HEK293 (cell line): Measurements from ENCODE around the gene CERKL.

Experiments
- CTCF ChIA-PET: fragments of 350-600 bp; formaldehyde crosslinking; extraction: SDS; loops from one replicate; lab custom pipeline; 2021; ENCODE audit warnings: antibody characterized with exemption; lab: Yijun Ruan, JAX
- POLR2A ChIA-PET: fragments of 300-600 bp; formaldehyde crosslinking; extraction: SDS; loops from one replicate; lab custom pipeline; 2020; ENCODE audit warnings: antibody characterized with exemption, inconsistent platforms; lab: Yijun Ruan, JAX
- H3K27ac ChIP-seq: fragments of 200-500 bp; sonication (Bioruptor generic); 2 replicates; pipeline ENCODE4 v1.5.1; 2014; ENCODE audit warnings: low read depth, low read length, control low read depth, inconsistent platforms; ENCODE audit errors: extremely low read depth
- H3K36me3 ChIP-seq, 2 experiments: fragments of 200-500 bp in 1 of 2; sonication (Bioruptor generic) in 1 of 2; 1 replicate in 1 of 2; 2 replicates in 1 of 2; pipeline ENCODE4 v1.5.1; 2014 to 2017; ENCODE audit warnings: inconsistent platforms in 2 of 2, low read length in 2 of 2; ENCODE audit not compliant: control insufficient read depth in 2 of 2, insufficient read depth in 1 of 2
- H3K4me1 ChIP-seq: fragments of 200-500 bp; sonication (Bioruptor generic); 2 replicates; pipeline ENCODE4 v1.5.1; 2014; ENCODE audit warnings: mild to moderate bottlenecking, low read length, inconsistent platforms; ENCODE audit not compliant: control insufficient read depth, insufficient read depth
- H3K4me3 ChIP-seq: 2 replicates; pipeline ENCODE4 v1.5.1; 2011; ENCODE audit warnings: low read depth, mild to moderate bottlenecking, control low read depth, low read length, moderate library complexity
- H3K9me3 ChIP-seq: fragments of 200-500 bp; sonication (Bioruptor generic); 2 replicates; pipeline ENCODE4 v1.5.1; 2014; ENCODE audit warnings: low read depth, low read length, inconsistent platforms; ENCODE audit not compliant: control insufficient read depth, insufficient read depth
- GLIS2 ChIP-seq: fragments of 450-650 bp; formaldehyde crosslinking; IDR thresholded peaks from 2 replicates; pipeline ENCODE4 v1.5.1; 2016; ENCODE audit warnings: missing biosample characterization, missing genetic modification characterization
- HIC1 ChIP-seq: fragments of 450-650 bp; formaldehyde crosslinking; IDR thresholded peaks from 2 replicates; pipeline ENCODE4 v1.5.1; 2016; ENCODE audit warnings: missing biosample characterization, missing genetic modification characterization
- HOXA7 ChIP-seq: sonication (generic); formaldehyde crosslinking; IDR thresholded peaks from 2 replicates; pipeline ENCODE4 v1.8.1; 2022; ENCODE audit warnings: missing genetic modification reagents, borderline replicate concordance
- SCRT1 ChIP-seq: fragments of 450-650 bp; formaldehyde crosslinking; IDR thresholded peaks from 2 replicates; pipeline ENCODE4 v1.5.1; 2016; ENCODE audit warnings: missing biosample characterization, missing genetic modification characterization, borderline replicate concordance
- ZBTB10 ChIP-seq: fragments of 450-650 bp; formaldehyde crosslinking; IDR thresholded peaks from 2 replicates; pipeline ENCODE4 v1.5.1; 2016; ENCODE audit warnings: missing biosample characterization, missing genetic modification characterization
- ZBTB49 ChIP-seq: fragments of 450-650 bp; formaldehyde crosslinking; IDR thresholded peaks from 2 replicates; pipeline ENCODE4 v1.5.1; 2016; ENCODE audit warnings: missing biosample characterization, missing genetic modification characterization, low read depth
- ZFP3 ChIP-seq: fragments of 450-650 bp; formaldehyde crosslinking; IDR thresholded peaks from 2 replicates; pipeline ENCODE4 v1.5.1; 2016; ENCODE audit warnings: low read depth, missing biosample characterization, missing genetic modification characterization
- ZNF19 ChIP-seq: fragments of 450-650 bp; formaldehyde crosslinking; IDR thresholded peaks from 2 replicates; pipeline ENCODE4; 2016; ENCODE audit warnings: missing biosample characterization, missing genetic modification characterization, low read depth
- ZNF202 ChIP-seq: fragments of 450-650 bp; formaldehyde crosslinking; IDR thresholded peaks from 2 replicates; pipeline ENCODE4 v1.5.1; 2016; ENCODE audit warnings: missing biosample characterization, missing genetic modification characterization, borderline replicate concordance
- ZNF292 ChIP-seq: fragments of 450-650 bp; formaldehyde crosslinking; IDR thresholded peaks from 2 replicates; pipeline ENCODE4 v1.5.1; 2016; ENCODE audit warnings: low read depth, missing biosample characterization, missing genetic modification characterization, borderline replicate concordance
- ZNF350 ChIP-seq: fragments of 450-650 bp; formaldehyde crosslinking; IDR thresholded peaks from 2 replicates; pipeline ENCODE4 v1.5.0; 2017; ENCODE audit warnings: missing biosample characterization, mild to moderate bottlenecking, missing genetic modification characterization
- ZNF423 ChIP-seq: fragments of 450-650 bp; formaldehyde crosslinking; IDR thresholded peaks from 2 replicates; pipeline ENCODE4 v1.5.1; 2016; ENCODE audit warnings: missing biosample characterization, missing genetic modification characterization
- ZNF501 ChIP-seq: fragments of 450-650 bp; formaldehyde crosslinking; IDR thresholded peaks from 2 replicates; pipeline ENCODE4 v1.5.1; 2016; ENCODE audit warnings: missing biosample characterization, missing genetic modification characterization
- ZNF513 ChIP-seq: fragments of 450-650 bp; IDR thresholded peaks from 2 replicates; pipeline ENCODE4 v1.5.1; 2018; ENCODE audit warnings: missing biosample characterization, missing genetic modification characterization
- ZNF514 ChIP-seq: fragments of 450-650 bp; formaldehyde crosslinking; IDR thresholded peaks from 2 replicates; pipeline ENCODE4 v1.5.1; 2016; ENCODE audit warnings: missing biosample characterization, missing genetic modification characterization
- ZNF624 ChIP-seq: fragments of 450-650 bp; formaldehyde crosslinking; IDR thresholded peaks from 2 replicates; pipeline ENCODE4 v1.5.1; 2017; ENCODE audit warnings: missing biosample characterization, missing genetic modification characterization
- ZSCAN23 ChIP-seq: fragments of 450-650 bp; formaldehyde crosslinking; IDR thresholded peaks from 2 replicates; pipeline ENCODE4 v1.5.1; 2016; ENCODE audit warnings: missing biosample characterization, missing genetic modification characterization
- TF ChIP-seq, protein P1 (sequence below): fragments of 450-650 bp; formaldehyde crosslinking; IDR thresholded peaks from 2 replicates; pipeline ENCODE4 v1.5.1; 2016; ENCODE audit warnings: missing biosample characterization, missing genetic modification characterization
- TF ChIP-seq, protein P2 (sequence below): fragments of 450-650 bp; formaldehyde crosslinking; IDR thresholded peaks from 2 replicates; pipeline ENCODE4 v1.5.1; 2016; ENCODE audit warnings: missing biosample characterization, missing genetic modification characterization, borderline replicate concordance

The CERKL gene

DNA sequence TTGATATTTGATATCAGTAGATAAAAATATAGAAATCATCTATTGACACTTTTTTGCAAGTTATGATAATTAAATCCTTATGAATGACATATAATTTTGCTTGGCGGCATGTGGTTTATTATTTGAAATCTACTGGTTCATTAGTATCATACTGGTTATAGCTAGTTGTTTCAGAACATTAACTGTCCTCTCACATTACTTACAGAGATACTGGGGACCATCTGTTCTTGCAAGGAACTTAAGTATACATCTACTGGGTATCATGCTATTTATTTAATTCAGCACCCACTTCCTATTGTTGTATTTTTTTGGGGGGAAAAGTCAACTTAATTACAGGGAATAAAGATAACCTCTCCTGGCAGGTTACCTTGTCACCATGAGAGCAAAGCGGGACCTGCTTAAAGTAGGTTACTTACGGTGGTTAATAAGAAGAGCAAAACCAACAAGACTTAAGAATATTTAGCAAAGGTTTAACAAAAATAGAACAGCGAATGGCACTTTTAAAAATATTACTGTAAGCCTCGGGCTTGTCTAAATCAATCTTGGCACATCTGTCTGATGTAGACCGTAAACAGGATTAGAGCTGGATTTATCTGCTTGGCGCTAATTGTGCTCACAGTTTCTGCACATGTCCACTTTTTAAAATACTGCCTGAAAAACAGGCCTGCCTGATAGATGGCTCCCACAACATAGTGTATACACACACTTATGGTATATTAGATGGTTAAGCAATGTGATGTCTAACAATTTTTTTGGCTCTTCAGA is 41.8 kb downstream of the CERKL start:
- H3K4me1 ChIP-seq = peaks cover 5% of the 10 kb centered on the region; the same call in 1 of the 2 replicates
- H3K36me3 ChIP-seq = no peaks in the 10 kb centered on the region
- no peak for TF ChIP-seq ZNF292 (tag by site-specific recombination)
- no peak for TF ChIP-seq HIC1 (tag by site-specific recombination)
- no peak for TF ChIP-seq ZNF19
- no peak for TF ChIP-seq ZNF350 (tag by site-specific recombination)
- TF ChIP-seq ZNF423 (tag by site-specific recombination) = no peak
- TF ChIP-seq, protein P1, sequence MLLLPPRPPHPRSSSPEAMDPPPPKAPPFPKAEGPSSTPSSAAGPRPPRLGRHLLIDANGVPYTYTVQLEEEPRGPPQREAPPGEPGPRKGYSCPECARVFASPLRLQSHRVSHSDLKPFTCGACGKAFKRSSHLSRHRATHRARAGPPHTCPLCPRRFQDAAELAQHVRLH (tag by site-specific recombination) = no peak
- TF ChIP-seq HOXA7 (CRISPR knock-in tag) = no peak
- no peak for TF ChIP-seq SCRT1 (tag by site-specific recombination)
- TF ChIP-seq GLIS2 (tag by site-specific recombination) = no peak
- TF ChIP-seq ZSCAN23 (tag by site-specific recombination) = no peak
- TF ChIP-seq ZNF202 (tag by site-specific recombination) = no peak
- TF ChIP-seq ZBTB49 (tag by site-specific recombination) = no peak
- no peak for TF ChIP-seq ZNF514 (tag by site-specific recombination)
- TF ChIP-seq, protein P2, sequence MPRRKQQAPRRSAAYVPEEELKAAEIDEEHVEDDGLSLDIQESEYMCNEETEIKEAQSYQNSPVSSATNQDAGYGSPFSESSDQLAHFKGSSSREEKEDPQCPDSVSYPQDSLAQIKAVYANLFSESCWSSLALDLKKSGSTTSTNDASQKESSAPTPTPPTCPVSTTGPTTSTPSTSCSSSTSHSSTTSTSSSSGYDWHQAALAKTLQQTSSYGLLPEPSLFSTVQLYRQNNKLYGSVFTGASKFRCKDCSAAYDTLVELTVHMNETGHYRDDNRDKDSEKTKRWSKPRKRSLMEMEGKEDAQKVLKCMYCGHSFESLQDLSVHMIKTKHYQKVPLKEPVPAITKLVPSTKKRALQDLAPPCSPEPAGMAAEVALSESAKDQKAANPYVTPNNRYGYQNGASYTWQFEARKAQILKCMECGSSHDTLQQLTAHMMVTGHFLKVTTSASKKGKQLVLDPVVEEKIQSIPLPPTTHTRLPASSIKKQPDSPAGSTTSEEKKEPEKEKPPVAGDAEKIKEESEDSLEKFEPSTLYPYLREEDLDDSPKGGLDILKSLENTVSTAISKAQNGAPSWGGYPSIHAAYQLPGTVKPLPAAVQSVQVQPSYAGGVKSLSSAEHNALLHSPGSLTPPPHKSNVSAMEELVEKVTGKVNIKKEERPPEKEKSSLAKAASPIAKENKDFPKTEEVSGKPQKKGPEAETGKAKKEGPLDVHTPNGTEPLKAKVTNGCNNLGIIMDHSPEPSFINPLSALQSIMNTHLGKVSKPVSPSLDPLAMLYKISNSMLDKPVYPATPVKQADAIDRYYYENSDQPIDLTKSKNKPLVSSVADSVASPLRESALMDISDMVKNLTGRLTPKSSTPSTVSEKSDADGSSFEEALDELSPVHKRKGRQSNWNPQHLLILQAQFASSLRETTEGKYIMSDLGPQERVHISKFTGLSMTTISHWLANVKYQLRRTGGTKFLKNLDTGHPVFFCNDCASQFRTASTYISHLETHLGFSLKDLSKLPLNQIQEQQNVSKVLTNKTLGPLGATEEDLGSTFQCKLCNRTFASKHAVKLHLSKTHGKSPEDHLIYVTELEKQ (tag by site-specific recombination) = no peak
- TF ChIP-seq ZNF501 (tag by site-specific recombination) = no peak
- TF ChIP-seq ZFP3 (tag by site-specific recombination) = no peak
- no peak for TF ChIP-seq ZNF513 (tag by site-specific recombination)
- no peak for TF ChIP-seq ZNF624 (tag by site-specific recombination)
- TF ChIP-seq ZBTB10 (tag by site-specific recombination) = no peak
- ChIA-PET POLR2A (no interaction called here), CTCF (no interaction called here)
- H3K4me3 ChIP-seq = no peak overlapping the region
- H3K9me3 ChIP-seq = no peaks in the 10 kb centered on the region
- no peak overlapping the region for H3K27ac ChIP-seq
